ENCODE results near the gene B3GAT2.

GRCh38 chr6:70998148-70998547 is 41.3 kb upstream of the B3GAT2 start:
- TF ChIP-seq CTCF (IDR thresholded peaks at IDR 0.05): no peak
- no peak for TF ChIP-seq POLR2A (IDR thresholded peaks at IDR 0.05)
